GM18499 (cell line): ENCODE measurements around the gene CTBS.
A peak's percentile ranks its signal among the peaks of the same experiment; 100 is the strongest.
"Not testable (repeated sequence)": the region's sequence is repeated elsewhere in the genome, so short reads cannot be mapped to it uniquely, and the experiment has no call there.

Source experiments
- ATAC-seq: cut with Tn5 transposase; IDR thresholded peaks from one replicate; pipeline ENCODE4 v1.9.1; 2021; ENCODE audit warnings: moderate number of reproducible peaks; ENCODE audit not compliant: insufficient read depth, unreplicated experiment

Gene CTBS

DNA sequence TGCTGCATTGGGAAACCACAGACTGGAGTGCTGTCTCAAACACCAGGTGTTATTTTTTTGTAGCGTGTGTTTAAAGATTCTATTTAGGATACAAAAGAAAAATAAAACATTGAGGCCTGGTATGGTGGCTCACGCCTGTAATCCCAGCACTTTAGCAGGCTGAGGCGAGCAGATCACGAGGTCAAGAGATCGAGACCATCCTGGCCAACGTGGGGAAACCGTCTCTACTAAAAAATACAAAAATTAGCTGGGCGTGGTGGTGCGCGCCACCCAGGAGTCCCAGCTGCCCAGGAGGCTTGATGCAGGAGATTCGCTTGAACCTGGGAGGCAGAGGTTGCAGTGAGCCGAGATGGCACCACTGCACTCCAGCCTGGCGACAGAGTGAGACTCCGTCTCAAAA is 66.4 kb downstream of the CTBS start:
- ATAC-seq = not testable (repeated sequence)

DNA sequence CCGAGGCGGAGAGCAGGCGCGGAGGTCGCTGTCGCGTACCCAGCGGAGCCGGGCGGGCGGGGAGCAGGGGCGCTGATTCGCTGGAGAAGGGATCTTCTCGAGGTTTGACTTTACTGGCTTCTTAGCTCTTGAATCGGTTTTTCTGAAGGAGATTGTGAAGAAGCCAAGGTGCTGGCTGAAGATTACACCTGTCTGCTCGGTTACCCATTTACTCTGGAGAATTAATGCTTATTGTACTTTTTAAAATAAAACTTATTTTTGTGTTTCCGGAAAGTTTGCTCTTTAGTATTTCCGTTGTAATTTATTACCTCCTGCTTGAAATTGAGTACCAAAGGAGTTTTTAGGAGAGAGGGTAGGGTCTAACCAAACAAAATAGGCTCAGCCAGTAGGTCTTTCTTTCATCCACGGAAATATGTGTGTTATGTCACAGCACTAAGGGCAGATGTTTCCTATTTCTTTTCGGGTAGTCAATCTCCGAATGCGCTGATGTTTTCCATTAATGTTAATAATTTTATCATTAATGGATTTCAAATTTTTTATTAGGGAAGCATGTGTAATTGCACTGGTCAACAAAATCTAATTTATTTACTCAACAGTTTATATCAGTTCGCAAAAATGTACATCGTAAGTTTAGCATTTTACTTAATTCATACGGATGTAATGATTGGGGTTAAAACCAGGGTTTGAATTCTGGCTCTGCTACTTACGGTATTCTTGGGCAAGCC is 67.3 kb downstream of the CTBS start:
- no peak for ATAC-seq

DNA sequence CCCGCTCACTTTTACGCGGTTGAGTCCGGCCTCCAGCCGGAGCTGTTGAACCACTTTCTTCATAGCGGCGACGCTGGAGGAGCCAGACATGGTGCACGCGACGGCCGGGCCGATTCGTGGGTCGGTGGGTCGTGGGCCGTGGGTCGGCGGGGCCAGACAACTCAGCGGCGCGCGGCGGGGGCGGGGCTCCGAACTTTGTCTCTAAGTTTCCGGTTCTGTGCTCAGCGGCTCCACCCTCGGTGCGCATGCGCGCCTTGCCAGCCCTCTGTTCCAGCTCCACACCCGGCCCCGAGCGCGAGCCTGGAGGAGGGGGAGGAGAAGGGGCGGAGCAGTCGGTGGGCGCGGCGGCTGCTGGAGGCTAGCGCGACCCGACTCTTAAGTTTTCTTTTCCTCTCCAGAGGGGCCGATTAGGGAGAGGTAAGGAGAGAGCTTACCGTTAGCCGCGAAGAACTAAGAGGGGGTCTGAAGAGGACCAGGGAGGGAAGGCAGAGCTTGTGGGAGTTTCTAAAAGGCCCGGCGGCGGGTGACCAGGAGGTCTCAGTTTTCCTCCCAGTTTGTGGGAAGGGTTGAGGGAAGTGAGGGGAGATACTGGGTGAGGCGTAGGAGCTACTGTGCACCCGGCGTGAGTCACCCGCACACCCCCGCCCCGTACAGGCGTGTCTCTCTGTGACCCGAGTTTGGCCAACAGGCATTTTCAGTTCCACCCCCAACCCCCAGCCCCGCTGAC is 68.1 kb downstream of the CTBS start, which contains the start of the genes GNG5 and SPATA1:
GNG5 (minus strand) TSS at position 580 of the 727 bp plus-strand sequence; CDS start at position 90, 490 bp downstream.
SPATA1 (plus strand) TSS at position 385 of the 727 bp plus-strand sequence. CDS start 9,974 bp downstream, outside the sequence.
- peak; percentile 74 for ATAC-seq

DNA sequence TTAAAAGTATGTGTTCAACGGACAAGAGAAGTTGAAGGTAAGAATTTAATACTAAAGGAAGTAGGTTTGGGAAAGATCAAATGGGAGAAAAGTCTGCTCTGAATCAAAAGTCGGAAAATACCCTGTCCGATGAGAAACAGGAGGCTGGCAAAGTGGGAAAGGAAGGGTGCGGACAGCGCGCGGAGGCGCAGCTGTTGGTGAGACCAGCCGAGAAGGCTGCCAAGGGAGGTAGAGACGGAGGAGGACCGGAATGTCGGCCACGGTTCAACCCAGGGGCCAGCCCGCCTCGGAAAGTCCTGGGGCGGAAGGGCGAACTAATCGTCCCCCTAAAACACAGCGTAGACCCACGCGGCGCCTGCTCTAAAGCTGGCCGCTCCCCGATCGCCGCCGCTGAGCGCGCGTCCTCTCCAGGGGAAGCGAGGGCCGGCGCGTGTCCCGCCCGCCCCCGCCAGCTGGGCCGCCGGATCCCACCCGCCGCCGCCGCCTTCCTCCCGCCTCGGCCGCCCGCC is 68.7 kb downstream of the CTBS start:
- ATAC-seq = peak; percentile 10

DNA sequence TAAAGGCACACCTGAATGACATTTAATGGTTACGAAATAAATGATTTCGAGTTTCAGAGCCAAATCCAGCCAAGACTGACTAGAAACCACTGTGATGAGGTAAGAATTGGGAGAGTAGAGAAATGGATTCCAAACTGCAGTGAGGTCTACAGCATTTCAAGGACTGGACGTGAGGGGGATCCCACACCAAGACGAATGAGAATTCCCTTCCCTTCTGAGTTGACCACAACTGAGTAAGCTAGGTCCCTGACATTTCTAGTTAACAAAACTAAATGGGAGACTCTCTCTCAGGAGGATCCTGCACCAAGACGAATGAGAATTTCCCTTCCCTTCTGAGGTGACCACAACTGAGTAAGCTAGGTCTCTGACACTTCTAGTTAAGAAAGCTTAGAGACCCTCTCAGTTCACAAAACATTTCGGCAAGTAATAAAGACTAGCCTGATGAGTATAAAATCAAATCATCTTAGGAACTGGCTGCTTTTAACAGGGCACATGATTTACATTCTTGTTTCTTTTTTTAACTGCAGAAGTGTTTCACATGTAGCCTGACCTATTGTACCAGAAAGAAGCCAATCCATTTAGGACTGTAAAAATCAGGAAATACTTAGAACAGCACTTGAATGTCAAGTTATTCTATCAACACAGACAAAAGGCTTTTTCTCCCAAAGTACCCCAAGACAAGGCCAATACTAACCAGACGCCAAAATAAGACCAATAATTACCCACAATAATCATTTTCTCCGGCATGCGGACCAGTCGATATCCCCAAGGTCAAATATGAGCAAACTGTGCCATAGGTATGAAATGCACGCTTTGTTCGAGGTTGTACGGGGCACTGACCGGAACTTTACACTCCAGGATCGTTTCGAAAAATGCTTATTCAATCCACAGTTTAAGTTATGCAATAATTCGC is 69.4 kb downstream of the CTBS start:
- no peak for ATAC-seq

DNA sequence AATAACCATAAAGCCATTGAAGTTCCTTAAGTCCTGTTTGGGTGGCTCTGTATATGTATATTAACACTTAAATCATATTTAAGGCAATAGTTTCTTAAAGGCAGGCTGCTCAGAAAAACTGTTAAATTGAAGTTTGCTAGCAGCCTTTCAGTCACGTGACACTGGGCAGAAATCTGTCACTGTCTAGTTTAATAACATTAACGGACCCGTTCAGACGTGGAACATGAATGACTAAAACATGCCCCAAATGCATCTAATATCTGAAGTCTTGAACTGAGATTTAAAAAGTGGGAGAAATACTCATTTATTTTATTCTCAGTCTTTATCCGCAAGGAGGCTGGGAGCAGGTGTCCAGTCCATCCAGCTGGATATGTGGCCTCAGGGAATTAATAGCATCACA is 71.3 kb downstream of the CTBS start:
- ATAC-seq = no peak
